ENCODE results near the gene RNASET2. TPM values are rescaled to one million over a fixed set of nuclear protein-coding genes. Genes with fewer than 3 reads are reported as not detected.

The RNASET2 gene
- total and polyA plus RNA-seq, 3 donors from 2014 or later: 44.5 to 56.1 (median 50.2) TPM

DNA sequence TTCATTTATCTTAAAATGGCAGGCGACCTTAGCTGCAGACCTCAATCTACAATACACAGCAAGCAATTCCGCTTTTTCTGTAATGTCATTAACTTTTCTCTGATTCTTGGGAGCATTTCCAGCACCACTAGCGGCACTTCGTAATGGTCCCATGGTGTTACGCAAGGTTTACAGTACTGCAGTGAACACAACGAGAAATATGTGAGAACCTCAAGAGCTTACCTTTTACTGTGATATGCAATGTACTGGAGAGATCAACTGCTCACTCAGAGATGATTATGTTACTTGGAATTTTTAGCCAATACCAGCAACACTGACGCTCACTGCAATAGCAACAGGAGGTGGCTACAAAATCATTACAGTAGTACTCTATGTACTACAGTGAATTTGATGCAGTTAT, 40.1 kb upstream of the RNASET2 start:
- 93 to 97% methylated on average over 7 of the region's 7 CpGs for WGBS, 2 donors
- Histone ChIP-seq H3K4me3 (no peak overlapping the region), H3K36me3 (ENCODE audit: low read depth, missing control alignments) (no peaks in the 10 kb centered on the region), H3K9me3 (no peaks in the 10 kb centered on the region), H3K4me1 (no peaks in the 10 kb centered on the region), H3K27me3 (no peaks in the 10 kb centered on the region), H3K27ac (no peak overlapping the region)
- intact Hi-C loops (cut with DNase I; ENCODE audit: low total_unique reads): no loop called here
- DNase-seq: no peak
- TF ChIP-seq, protein P1, sequence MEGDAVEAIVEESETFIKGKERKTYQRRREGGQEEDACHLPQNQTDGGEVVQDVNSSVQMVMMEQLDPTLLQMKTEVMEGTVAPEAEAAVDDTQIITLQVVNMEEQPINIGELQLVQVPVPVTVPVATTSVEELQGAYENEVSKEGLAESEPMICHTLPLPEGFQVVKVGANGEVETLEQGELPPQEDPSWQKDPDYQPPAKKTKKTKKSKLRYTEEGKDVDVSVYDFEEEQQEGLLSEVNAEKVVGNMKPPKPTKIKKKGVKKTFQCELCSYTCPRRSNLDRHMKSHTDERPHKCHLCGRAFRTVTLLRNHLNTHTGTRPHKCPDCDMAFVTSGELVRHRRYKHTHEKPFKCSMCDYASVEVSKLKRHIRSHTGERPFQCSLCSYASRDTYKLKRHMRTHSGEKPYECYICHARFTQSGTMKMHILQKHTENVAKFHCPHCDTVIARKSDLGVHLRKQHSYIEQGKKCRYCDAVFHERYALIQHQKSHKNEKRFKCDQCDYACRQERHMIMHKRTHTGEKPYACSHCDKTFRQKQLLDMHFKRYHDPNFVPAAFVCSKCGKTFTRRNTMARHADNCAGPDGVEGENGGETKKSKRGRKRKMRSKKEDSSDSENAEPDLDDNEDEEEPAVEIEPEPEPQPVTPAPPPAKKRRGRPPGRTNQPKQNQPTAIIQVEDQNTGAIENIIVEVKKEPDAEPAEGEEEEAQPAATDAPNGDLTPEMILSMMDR (IDR thresholded peaks at IDR 0.05): no peak
- TF ChIP-seq POLR2A (IDR thresholded peaks at IDR 0.05): no peak

- H3K4me3 ChIP-seq: no peak overlapping the region
- H3K27ac ChIP-seq: no peak overlapping the region
- H3K4me1 ChIP-seq: peaks cover 7% of the 10 kb centered on the region
- H3K9me3 ChIP-seq: no peaks in the 10 kb centered on the region
- no peak for DNase-seq
- H3K36me3 ChIP-seq (ENCODE audit: low read depth, missing control alignments): no peaks in the 10 kb centered on the region
- WGBS, 2 donors: 60 to 69% methylated on average over 10 of the region's 10 CpGs
- no peaks in the 10 kb centered on the region for H3K27me3 ChIP-seq
- TF ChIP-seq, protein P1 (IDR thresholded peaks at IDR 0.05): peak in 2 of 3 experiments; percentile 14 to 57
- no peak for TF ChIP-seq POLR2A (IDR thresholded peaks at IDR 0.05)
- intact Hi-C loops (cut with DNase I; ENCODE audit: low total_unique reads): no loop called here
These were observed 33.2 kb upstream of the RNASET2 start for GRCh38 chr6:166989427-166990032.

GRCh38 chr6:166988674-166989201, 32.4 kb upstream of the RNASET2 start:
- no peaks in the 10 kb centered on the region for H3K27me3 ChIP-seq
- intact Hi-C loops (cut with DNase I; ENCODE audit: low total_unique reads): no loop called here
- no peak for DNase-seq
- no peaks in the 10 kb centered on the region for H3K36me3 ChIP-seq (ENCODE audit: low read depth, missing control alignments)
- H3K9me3 ChIP-seq: no peaks in the 10 kb centered on the region
- no peak overlapping the region for H3K4me3 ChIP-seq
- TF ChIP-seq POLR2A (IDR thresholded peaks at IDR 0.05): no peak
- TF ChIP-seq, protein P1 (IDR thresholded peaks at IDR 0.05): no peak
- H3K4me1 ChIP-seq: peaks cover 7% of the 10 kb centered on the region
- H3K27ac ChIP-seq: no peak overlapping the region
- 70 to 74% methylated on average over 3 of the region's 3 CpGs for WGBS, 2 donors

DNA sequence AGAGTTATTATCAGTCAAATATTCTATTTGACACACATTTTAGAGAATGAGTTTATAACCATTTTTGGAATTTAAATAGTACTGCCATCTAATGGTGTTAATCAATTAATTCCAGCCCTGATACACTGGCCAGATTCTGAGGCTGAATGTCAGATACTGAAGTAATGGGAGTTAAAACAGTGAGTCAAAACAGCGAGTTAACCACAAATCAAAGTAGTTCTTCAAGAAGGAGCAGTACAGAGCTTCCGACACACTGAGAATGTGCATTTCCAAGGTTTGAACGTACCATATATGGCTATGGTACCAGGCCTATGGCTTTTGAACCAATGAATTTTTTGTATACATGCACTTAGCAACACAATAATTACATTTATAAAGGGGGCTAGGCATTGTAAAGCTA, 31.6 kb upstream of the RNASET2 start:
- Histone ChIP-seq H3K27me3 (no peaks in the 10 kb centered on the region), H3K4me1 (peaks cover 7% of the 10 kb centered on the region), H3K36me3 (ENCODE audit: low read depth, missing control alignments) (no peaks in the 10 kb centered on the region), H3K27ac (no peak overlapping the region), H3K9me3 (no peaks in the 10 kb centered on the region), H3K4me3 (no peak overlapping the region)
- 86 to 88% methylated on average over 3 of the region's 3 CpGs for WGBS, 2 donors
- intact Hi-C loops (cut with DNase I; ENCODE audit: low total_unique reads): no loop called here
- no peak for DNase-seq
- TF ChIP-seq POLR2A (IDR thresholded peaks at IDR 0.05): no peak
- TF ChIP-seq, protein P1 (IDR thresholded peaks at IDR 0.05): no peak

DNA sequence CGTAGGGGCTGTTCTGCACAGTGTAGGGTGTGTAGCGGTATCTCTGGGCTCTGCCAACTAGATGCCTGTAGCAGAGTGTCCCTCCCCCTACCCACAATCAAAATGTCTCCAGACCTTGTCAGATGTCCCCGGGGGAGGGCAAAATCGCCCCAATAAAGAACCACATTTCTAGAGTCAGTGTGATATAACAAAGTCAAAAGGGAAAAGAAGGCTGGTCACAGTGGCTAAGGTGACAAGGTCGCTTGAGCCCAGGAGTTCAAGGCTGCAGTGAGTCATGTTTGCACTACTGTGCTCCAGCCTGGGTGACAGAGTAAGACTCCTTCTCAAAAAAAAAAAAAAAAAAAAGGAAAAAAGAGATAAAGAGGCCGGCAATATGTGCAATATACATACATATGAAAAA, 31.1 kb upstream of the RNASET2 start:
- H3K27ac ChIP-seq: no peak overlapping the region
- TF ChIP-seq POLR2A (IDR thresholded peaks at IDR 0.05): no peak
- TF ChIP-seq, protein P1 (IDR thresholded peaks at IDR 0.05): no peak
- no peaks in the 10 kb centered on the region for H3K36me3 ChIP-seq (ENCODE audit: low read depth, missing control alignments)
- H3K9me3 ChIP-seq: no peaks in the 10 kb centered on the region
- peaks cover 7% of the 10 kb centered on the region for H3K4me1 ChIP-seq
- intact Hi-C loops (cut with DNase I; ENCODE audit: low total_unique reads): no loop called here
- no peak overlapping the region for H3K4me3 ChIP-seq
- 45 to 67% methylated on average over 6 of the region's 6 CpGs for WGBS, 2 donors
- H3K27me3 ChIP-seq: no peaks in the 10 kb centered on the region
- no peak for DNase-seq

Measured in testis (tissue), 3 donors.